NCI-H187 (cell line): ENCODE results near the gene CCL17.

Source experiments
- DNase-seq, 2 experiments: peaks; one replicate each; lab custom pipeline; 2025; lab: John Stamatoyannopoulos, UW

Gene CCL17

DNA sequence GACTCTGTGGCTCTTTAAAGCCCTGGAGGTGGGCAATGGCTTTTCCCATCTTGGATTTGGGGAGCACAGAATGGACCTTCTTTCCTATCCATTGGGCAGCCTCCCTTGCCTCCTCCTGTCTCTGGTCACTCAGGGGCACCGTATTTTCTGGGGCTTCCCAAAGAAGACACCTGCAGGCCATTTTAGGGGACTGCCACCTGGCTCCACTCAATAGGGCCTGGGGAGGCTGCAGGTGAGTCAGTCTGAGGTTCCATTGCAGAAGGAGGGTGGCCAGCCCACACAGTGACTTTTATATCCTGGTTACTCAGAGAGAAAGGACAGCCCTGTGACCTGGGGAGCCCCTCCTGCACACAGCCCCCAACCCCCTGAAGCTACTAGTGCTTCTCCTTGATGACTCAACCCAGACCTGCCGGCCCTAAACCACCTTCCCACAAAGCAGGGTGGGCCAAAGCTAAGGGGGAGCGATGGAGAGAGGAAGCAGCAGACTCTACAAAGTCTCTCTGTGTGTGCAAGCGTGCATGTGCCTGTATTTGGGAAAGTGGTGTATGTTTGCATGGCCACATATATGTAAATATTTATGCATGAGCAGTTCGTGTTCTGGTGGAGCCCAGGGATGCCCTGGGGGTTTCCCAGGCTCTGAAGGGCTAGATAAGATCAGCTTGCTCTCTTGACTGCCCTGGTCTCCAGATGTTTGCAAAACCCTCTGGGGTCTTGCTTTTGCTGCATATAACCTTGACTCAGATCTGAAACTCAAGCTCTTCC lies 27.3 kb upstream of the CCL17 start:
- DNase-seq: no peak

DNA sequence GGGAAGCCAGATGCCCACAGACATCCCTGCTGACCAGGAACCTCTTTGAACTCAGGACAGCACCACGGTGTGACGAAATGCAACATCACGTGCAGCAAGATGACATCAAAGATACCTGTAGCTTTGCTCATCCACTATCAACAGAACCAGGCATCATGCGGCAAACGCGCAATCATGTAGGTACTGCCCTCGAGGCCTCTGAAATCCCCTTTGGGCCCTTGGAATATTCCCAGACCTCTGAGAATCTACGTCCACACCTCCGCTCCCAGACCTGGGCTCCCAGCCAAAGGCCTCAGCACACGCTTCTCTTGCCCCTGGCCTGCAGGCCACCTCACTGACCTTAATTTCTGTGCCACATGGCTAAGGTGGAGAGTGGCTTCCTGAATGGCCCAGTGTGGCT lies 25.0 kb upstream of the CCL17 start:
- no peak for DNase-seq

DNA sequence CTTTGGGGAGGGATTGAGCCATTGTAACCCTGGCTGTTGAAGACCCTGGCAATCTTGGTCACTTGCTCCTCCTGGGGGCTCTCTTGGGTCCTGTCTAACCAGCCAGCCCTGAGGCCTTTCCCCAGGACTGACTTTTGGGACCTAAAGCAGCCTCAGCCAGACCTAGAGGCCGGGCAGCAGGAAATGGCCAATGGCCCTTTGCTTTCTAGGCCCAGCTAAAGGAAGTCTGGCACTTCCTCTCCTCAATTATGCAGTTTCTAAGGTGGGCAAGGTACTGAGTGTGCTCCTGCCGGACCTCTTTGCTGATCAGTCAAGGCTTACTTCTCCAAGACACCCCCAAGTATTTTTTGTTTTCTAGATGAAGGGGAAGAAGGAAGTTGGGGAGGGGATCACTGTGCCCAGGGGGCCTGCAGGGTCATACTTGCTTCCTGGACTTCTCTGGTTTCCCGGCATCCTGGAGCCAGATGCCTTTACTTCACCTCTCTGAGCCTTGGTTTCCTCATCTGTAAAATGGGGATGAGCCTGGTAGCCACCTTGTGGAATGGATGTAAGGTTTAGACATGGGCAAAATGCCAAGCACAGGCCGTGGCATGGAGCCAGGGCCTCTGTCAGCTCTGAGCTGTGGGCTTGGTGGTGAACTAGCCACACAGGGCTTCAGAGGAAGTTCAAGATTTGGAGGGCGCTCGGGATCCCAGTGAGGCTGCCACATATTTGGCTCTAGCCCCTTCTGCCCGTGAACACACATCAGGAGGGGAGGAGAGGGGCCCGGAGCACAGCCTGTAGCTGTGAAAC lies 23.7 kb upstream of the CCL17 start:
- DNase-seq: no peak

DNA sequence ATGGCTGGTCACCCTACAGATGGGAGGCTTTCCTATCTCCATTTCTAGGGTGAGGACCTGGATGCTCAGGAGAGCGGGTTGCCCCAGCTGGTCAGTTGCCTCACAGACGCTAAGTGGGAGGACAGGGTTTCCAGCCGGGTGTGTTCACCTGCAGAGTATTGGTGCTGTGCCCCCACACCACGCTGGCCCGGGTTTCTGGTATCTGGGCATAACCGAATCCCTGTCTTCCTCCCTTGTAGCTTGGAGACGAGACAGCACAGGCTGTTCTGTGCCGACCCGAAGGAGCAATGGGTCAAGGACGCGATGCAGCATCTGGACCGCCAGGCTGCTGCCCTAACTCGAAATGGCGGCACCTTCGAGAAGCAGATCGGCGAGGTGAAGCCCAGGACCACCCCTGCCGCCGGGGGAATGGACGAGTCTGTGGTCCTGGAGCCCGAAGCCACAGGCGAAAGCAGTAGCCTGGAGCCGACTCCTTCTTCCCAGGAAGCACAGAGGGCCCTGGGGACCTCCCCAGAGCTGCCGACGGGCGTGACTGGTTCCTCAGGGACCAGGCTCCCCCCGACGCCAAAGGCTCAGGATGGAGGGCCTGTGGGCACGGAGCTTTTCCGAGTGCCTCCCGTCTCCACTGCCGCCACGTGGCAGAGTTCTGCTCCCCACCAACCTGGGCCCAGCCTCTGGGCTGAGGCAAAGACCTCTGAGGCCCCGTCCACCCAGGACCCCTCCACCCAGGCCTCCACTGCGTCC lies 22.6 kb upstream of the CCL17 start:
- DNase-seq: no peak

DNA sequence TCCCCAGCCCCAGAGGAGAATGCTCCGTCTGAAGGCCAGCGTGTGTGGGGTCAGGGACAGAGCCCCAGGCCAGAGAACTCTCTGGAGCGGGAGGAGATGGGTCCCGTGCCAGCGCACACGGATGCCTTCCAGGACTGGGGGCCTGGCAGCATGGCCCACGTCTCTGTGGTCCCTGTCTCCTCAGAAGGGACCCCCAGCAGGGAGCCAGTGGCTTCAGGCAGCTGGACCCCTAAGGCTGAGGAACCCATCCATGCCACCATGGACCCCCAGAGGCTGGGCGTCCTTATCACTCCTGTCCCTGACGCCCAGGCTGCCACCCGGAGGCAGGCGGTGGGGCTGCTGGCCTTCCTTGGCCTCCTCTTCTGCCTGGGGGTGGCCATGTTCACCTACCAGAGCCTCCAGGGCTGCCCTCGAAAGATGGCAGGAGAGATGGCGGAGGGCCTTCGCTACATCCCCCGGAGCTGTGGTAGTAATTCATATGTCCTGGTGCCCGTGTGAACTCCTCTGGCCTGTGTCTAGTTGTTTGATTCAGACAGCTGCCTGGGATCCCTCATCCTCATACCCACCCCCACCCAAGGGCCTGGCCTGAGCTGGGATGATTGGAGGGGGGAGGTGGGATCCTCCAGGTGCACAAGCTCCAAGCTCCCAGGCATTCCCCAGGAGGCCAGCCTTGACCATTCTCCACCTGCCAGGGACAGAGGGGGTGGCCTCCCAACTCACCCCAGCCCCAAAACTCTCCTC lies 21.9 kb upstream of the CCL17 start:
- DNase-seq: no peak

DNA sequence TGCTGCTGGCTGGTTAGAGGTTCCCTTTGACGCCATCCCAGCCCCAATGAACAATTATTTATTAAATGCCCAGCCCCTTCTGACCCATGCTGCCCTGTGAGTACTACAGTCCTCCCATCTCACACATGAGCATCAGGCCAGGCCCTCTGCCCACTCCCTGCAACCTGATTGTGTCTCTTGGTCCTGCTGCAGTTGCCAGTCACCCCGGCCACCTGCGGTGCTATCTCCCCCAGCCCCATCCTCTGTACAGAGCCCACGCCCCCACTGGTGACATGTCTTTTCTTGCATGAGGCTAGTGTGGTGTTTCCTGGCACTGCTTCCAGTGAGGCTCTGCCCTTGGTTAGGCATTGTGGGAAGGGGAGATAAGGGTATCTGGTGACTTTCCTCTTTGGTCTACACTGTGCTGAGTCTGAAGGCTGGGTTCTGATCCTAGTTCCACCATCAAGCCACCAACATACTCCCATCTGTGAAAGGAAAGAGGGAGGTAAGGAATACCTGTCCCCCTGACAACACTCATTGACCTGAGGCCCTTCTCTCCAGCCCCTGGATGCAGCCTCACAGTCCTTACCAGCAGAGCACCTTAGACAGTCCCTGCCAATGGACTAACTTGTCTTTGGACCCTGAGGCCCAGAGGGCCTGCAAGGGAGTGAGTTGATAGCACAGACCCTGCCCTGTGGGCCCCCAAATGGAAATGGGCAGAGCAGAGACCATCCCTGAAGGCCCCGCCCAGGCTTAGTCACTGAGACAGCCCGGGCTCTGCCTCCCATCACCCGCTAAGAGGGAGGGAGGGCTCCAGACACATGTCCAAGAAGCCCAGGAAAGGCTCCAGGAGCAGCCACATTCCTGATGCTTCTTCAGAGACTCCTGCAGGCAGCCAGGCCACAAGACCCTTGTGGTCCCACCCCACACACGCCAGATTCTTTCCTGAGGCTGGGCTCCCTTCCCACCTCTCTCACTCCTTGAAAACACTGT lies 21.0 kb upstream of the CCL17 start:
- no peak for DNase-seq

DNA sequence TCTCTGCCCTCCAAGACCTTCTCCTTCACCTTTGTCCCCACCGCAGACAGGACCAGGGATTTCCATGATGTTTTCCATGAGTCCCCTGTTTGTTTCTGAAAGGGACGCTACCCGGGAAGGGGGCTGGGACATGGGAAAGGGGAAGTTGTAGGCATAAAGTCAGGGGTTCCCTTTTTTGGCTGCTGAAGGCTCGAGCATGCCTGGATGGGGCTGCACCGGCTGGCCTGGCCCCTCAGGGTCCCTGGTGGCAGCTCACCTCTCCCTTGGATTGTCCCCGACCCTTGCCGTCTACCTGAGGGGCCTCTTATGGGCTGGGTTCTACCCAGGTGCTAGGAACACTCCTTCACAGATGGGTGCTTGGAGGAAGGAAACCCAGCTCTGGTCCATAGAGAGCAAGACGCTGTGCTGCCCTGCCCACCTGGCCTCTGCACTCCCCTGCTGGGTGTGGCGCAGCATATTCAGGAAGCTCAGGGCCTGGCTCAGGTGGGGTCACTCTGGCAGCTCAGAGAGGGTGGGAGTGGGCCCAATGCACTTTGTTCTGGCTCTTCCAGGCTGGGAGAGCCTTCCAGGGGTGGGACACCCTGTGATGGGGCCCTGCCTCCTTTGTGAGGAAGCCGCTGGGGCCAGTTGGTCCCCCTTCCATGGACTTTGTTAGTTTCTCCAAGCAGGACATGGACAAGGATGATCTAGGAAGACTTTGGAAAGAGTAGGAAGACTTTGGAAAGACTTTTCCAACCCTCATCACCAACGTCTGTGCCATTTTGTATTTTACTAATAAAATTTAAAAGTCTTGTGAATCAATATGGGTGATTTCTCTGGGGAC lies 20.1 kb upstream of the CCL17 start:
- DNase-seq: no peak

DNA sequence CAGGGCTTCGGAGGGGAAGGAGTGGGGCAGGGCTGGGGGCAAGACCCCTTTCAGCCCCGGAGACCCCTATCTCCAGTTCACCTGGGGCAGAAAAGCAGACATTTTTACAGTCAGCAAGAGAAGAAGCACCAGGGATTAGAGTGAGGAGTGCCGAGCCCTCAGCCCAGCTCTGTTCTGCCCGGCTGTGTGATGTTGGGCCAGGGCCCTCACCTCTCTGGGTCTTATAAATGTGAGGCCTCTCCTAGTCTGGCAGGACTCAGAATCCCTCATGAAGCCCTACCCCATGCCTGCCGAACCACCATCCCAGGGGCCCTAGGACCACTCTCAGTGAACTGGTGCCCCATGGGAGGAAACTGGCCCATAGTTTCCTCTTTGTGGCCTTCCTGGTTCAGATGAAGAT lies 19.5 kb upstream of the CCL17 start:
- DNase-seq: no peak

DNA sequence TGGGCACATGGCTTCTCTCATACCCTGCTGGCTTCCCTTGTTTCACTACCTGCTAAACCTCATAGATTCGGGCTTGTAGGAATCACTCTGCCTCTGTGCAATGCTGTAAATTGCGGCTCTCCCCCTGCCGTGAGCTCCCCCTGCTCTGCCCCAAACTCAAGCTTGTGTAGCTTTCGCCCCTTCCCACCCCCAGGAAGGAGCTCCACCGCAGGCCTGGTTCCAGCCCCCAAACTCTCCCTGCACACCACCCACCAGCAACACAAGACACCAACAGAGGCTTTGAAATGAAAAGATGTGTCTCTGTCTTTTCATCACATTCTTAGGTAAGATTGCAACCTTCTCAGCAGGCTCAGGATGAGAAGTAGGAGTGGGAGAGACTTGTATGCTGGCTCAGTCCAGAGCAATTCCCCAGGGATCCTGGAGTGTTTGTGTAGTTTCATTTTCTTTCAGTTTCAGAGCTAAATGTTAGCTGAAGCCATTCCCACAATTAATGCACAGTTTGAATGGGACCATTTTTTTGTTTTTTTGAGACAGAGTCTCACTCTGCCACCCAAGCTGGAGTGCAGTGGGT lies 18.1 kb upstream of the CCL17 start:
- DNase-seq: peak in 1 of 2 experiments; percentile 5

DNA sequence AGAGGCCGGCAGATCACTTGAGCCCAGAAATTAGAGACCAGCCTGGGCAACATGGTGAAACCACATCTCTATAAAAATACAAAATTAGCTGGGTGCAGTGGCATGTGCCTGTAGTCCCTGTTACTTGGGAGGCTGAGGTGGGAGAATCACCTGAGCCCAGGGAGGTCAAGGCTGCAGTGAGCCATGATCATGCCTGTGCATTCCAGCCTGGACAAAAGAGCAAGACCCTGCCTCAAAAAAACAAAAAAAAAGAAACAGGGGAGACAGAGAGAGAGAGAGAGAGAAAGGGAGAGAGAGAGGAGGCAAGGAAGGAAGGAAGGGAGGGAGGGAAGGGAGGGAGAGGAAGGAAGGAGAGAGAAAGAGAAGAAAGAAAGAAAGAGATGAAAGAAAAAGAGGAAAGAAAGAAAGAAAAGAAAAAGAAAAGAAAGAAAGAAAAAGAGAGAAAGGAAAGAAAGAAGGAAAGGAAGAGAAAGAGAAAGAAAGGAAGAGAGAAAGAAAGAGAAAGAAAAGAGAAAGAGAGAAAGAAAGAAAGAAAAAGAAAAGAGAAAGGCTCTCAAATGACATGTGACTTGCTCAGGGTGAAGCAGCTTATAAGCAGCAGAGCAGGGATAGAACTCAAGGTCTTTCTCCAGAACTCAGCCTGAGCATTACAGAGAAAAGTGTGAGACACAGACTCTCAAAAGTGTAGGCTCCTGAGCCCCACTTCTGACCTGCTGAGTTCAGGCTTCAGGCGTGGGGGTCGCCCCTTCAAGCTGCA lies 16.8 kb upstream of the CCL17 start:
- no peak for DNase-seq

DNA sequence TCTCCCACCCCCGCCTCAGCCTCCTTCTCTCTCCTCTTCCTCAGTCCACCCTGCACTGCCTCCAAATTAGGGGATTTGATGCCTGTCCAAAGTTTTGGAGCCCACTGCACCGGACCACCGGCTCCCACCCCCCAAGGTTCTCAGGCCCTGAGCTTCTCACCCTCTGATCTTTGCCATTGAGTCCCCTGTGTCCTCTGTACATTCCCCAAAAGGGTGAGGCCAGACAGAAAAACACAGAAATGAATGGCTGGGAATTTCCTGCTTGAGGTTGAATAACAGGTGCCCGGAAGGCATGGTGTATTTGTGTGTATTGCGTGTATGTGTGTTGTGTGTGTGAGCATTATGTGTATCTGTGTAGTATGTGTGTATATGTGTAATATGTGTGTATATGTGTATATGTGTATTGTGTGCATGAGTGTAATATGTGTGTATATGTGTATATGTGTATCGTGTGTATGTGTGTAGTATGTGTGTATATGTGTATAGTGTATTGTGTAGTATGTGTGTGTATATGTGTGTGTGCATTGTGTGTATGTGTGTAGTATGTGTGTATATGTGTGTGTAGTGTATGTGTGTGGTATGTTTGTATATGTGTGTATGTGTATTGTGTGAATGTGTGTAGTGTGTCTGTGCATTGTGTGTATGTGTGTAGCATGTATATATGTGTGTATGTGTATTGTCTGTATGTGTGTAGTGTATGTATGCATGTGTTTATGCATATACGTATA lies 16.0 kb upstream of the CCL17 start:
- DNase-seq: no peak

DNA sequence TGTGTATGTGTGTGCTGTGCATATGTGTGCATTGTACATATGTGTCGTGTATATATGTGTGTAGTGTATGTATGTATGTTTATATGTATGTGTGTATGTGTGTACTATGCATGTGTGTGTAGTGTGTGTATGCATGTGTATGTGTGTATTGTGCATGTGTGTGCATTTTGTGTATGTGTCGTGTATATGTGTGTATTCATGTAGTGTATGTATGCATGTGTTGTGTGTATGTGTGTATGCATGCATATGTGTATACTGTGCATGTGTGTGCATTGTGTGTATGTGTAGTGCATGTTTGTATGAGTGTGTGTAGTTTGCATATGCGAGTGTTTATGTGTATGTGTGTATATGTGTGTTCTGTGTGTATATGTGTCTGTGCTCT lies 15.5 kb upstream of the CCL17 start:
- no peak for DNase-seq

DNA sequence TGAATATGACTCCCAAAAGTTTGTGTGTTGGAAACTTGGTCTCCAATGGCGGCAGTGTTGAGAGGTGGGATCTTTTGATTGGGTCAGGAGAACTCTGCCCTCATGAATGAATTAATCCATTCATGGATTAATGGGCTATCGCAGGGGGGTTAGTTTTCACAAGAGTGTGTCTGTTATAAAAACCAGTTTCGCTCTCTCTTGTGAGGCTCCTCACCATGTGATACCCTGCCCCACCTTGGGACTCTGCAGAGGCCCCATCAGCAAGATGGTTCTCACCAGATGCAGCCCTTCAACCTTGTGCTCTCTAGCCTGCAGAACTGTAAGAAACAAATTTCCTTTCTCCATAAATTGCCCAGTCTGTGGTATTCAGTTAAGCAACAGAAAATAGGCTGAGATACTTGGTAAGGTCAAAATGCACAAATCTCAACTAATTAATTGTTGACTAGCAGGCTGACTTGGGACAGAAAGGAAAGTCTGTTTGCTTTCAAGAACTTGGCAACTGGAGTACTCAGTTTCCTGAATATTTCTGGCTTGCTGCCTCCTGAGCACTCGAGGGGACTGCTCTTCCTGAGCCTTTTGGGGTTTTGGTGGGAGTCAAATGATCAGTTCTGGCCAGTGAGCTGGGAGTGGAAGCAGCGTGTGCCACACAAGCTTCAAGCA lies 13.8 kb upstream of the CCL17 start:
- no peak for DNase-seq

DNA sequence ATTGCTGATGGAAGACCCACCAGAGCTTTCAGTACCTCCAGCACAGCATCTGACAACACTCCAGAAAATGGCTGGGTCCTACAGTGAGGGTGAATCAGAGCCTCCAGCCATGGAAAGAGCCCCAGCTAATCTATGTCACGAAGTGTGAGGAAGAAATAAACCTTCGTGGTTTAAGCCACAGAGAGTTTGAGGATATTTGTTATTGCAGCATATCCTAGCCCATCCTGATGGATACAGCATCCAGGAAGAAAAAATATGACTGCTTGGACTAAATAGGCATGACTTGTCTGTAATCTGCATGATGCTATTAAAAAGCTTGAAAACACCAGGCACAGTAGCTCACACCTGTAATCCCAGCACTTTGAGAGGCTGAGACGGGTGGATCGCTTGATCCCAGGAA lies 13.3 kb upstream of the CCL17 start:
- DNase-seq: no peak

DNA sequence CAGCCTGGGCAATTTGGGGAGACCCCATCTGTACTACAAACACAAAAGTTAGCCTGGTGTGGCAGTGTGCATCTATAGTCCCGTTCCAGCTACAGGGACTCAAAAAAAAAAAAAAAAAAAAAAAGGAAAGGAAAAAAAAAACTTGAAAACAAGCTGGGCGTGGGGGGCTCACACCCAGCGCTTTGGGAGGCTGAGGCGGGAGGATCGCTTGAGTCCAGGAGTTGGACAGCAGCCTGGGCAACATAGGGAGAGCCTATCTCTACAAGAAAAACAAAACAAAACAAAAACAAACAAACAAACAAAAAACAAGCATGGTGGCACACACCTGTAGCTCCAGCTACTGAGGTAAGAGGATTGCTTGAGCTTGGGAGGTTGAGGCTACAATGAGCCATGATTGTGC lies 12.9 kb upstream of the CCL17 start:
- DNase-seq: no peak

DNA sequence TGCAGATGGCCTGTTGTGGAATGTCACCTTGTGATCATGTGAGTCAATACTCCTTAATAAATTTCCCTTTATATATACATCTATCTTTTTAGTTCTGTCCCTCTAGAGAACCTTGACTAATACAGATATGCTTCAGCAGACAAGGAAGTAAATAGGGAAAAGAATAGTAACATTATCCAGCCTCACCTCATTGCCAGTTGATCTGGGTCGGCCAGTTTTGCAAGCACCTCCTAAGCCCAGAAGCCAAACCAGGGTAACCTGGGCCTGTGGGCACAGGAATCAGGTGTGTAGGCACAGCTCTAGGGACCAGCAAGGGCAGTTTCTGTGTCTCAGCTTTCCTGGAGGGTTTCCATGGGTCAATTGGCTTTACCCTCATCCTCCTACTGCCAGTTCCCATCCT lies 11.9 kb upstream of the CCL17 start:
- DNase-seq: no peak

DNA sequence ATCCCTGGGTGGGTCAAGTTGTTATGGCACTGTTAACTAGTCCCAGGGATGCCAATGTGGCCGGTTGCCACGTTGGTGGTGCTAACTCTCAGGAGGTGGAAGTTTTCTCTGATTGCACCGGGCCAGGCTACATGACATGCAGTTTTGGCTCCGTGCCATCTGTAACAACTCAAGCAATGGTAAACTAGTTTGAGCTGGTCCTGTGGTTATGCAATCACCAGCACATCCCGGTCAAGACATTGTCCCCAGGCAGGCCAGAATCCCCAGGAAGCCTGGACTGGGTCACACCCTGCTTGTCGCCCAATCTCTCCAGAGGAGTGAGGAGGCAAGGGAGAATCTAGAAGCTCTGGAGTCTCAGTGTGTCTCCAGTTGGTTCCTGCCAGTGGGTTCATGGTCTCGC lies 10.1 kb upstream of the CCL17 start:
- no peak for DNase-seq

DNA sequence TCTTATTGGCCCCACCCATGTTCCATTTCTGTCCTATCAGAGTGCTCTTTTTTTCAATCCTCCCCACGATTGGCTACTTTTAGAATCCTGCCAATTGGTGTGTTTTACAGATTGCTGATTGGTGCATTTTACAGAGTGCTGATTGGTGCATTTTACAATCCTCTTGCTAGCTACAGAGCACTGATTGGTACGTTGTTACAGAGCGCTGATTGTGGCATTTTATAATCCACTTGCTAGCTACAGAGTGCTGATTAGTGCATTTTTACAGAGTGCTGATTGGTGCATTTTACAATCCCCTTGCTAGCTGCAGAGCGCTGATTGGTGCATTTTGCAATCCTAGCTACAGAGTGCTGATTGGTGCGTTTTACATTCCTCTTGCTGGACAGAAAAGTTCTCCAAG lies 9.5 kb upstream of the CCL17 start:
- no peak for DNase-seq
